ENCODE data around the gene TLK1. TPM values are rescaled to one million over a fixed set of nuclear protein-coding genes. Genes with fewer than 3 reads are reported as not detected.

TLK1 gene
- total RNA-seq, 2 experiments from 2014 or later = 29.7 to 150 TPM

DNA sequence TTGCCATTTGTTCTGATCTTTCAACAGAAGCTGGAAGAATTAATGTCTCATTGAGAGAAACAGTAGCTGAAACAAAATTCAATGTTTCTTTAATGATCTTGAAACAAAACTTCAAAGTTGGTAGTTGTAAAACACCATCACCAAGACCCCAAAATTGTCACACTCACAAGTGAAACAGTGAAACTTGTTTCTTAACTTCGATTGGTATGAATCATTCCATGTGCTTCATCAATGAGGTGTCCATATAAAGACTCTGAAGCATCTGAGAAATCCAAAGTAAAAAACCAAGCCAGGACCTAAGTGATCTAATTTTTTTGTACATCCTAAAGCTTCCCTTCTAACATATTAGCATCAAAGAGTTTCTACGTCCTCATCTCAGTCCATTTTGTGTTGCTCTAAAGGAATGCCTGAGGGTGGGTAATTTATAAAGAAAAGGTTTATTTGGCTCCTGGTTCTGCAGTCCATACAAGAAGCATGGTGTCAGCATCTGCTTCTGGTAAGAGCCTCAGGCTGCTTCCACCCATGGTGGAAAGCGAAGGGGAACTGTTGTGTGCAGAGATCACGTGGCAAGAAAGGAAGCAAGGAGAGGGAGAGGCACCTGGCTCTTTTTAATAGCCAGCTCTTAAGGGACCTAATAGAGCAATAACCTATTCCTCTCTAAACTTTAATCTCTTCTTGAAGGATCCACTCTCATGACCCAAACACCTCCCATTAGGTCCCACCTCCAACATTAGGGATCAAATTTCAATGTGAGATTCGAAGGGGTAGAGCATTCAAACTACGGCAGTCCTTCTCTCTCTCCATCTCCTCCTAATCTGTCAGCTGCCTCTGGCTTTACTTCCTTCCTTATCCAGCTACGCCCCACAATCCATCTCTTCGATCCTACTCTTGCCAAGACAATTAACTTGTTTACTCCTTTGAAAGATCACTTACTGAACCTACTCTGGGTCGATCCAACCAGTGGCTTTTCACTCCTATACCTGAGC is 20.7 kb upstream of the TLK1 start:
- POLR2A ChIA-PET = interaction anchor here (0.7 to 1.4 kb wide), 4 partner anchors 18 to 53 kb away, joined by 3 to 5 read pairs (median 3); no protein-coding TSS in a partner anchor

DNA sequence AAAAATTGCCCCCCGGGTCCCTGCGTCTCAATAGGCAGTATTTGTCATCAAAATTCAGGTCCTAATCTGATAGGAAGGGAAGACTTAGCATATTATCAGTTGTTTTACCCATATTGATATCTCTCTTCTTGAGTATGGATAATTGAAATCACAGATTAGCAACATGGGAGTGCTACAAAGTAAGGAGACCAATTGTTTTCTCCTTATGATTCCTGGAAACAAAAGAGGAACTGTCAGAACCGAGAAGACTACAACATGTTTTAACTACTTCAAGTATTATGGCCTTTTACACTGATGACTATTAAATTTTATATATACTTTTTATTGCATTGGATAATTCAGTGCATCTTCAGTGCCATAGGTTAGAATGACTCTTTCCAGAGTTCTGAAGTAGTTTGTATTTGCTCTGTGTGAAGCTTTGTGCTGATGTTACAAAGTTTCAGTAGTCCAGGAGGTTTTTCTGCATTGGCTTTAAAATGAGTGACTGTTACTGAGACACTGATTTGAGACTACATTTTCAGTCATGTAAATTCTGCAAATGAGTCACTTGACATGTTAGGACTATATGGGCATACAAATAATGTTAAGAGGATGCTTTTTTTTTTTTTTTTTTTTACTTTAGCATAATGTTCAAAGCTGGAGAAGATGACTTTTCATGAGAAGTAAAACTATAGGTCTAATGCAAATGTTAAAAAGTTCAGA is 19.7 kb upstream of the TLK1 start:
- no peaks in the 10 kb centered on the region for H3K36me3 ChIP-seq (ENCODE audit: insufficient read depth, low read length)
- H2AFZ ChIP-seq (ENCODE audit: low read length) = no peak overlapping the region
- H3K4me2 ChIP-seq (ENCODE audit: low read length) = no peak overlapping the region
- ChIA-PET POLR2A (interaction anchor here (0.7 to 1.4 kb wide), 4 partner anchors 17 to 52 kb away, joined by 3 to 5 read pairs (median 3); no protein-coding TSS in a partner anchor), CTCF (ENCODE audit: unreplicated experiment) (no interaction called here)
- H3K79me2 ChIP-seq (ENCODE audit: insufficient read depth, low read depth, low read length) = no peaks in the 10 kb centered on the region
- TF ChIP-seq, protein P1, sequence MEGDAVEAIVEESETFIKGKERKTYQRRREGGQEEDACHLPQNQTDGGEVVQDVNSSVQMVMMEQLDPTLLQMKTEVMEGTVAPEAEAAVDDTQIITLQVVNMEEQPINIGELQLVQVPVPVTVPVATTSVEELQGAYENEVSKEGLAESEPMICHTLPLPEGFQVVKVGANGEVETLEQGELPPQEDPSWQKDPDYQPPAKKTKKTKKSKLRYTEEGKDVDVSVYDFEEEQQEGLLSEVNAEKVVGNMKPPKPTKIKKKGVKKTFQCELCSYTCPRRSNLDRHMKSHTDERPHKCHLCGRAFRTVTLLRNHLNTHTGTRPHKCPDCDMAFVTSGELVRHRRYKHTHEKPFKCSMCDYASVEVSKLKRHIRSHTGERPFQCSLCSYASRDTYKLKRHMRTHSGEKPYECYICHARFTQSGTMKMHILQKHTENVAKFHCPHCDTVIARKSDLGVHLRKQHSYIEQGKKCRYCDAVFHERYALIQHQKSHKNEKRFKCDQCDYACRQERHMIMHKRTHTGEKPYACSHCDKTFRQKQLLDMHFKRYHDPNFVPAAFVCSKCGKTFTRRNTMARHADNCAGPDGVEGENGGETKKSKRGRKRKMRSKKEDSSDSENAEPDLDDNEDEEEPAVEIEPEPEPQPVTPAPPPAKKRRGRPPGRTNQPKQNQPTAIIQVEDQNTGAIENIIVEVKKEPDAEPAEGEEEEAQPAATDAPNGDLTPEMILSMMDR (conservative IDR thresholded peaks at IDR 0.05; ENCODE audit: low read length) = no peak
- no peak for TF ChIP-seq EZH2phosphoT487 (IDR thresholded peaks at IDR 0.05; ENCODE audit: borderline replicate concordance, low read depth, low read length)
- no peak overlapping the region for H3K27ac ChIP-seq (ENCODE audit: low read depth, low read length, poor library complexity, severe bottlenecking)
- H3K9me2 ChIP-seq (ENCODE audit: insufficient read depth, low read length) = no peaks in the 10 kb centered on the region
- no peak overlapping the region for H3K4me3 ChIP-seq (ENCODE audit: low read depth, low read length, poor library complexity, severe bottlenecking)
- BruUV-seq (replicated peaks) = no TSS peak
- no peak for DNase-seq (ENCODE audit: low spot score)
- no peaks in the 10 kb centered on the region for H4K20me1 ChIP-seq (ENCODE audit: insufficient read depth, low read length)
- intact Hi-C loops (cut with micrococcal nuclease; ENCODE audit: unreplicated experiment) = no loop called here
- no peaks in the 10 kb centered on the region for H3K4me1 ChIP-seq (ENCODE audit: insufficient read depth, low read length, poor library complexity, severe bottlenecking)
- H3K9me3 ChIP-seq (ENCODE audit: low read length) = no peaks in the 10 kb centered on the region

More for the DNA sequence above, 20.7 kb upstream of the TLK1 start:
- no peaks in the 10 kb centered on the region for H3K36me3 ChIP-seq (ENCODE audit: insufficient read depth, low read length)
- no peak overlapping the region for H3K4me3 ChIP-seq (ENCODE audit: low read depth, low read length, poor library complexity, severe bottlenecking)
- no peak overlapping the region for H2AFZ ChIP-seq (ENCODE audit: low read length)
- H3K79me2 ChIP-seq (ENCODE audit: insufficient read depth, low read depth, low read length) = no peaks in the 10 kb centered on the region
- no peak for DNase-seq (ENCODE audit: low spot score)
- no peaks in the 10 kb centered on the region for H3K9me2 ChIP-seq (ENCODE audit: insufficient read depth, low read length)
- no peak overlapping the region for H3K27ac ChIP-seq (ENCODE audit: low read depth, low read length, poor library complexity, severe bottlenecking)
- intact Hi-C loops (cut with micrococcal nuclease; ENCODE audit: unreplicated experiment) = no loop called here
- no peaks in the 10 kb centered on the region for H4K20me1 ChIP-seq (ENCODE audit: insufficient read depth, low read length)
- TF ChIP-seq, protein P1 (conservative IDR thresholded peaks at IDR 0.05; ENCODE audit: low read length) = no peak
- no peak for TF ChIP-seq EZH2phosphoT487 (IDR thresholded peaks at IDR 0.05; ENCODE audit: borderline replicate concordance, low read depth, low read length)
- H3K9me3 ChIP-seq (ENCODE audit: low read length) = no peaks in the 10 kb centered on the region
- no TSS peak for BruUV-seq (replicated peaks)
- CTCF ChIA-PET (ENCODE audit: unreplicated experiment) = no interaction called here
- no peaks in the 10 kb centered on the region for H3K4me1 ChIP-seq (ENCODE audit: insufficient read depth, low read length, poor library complexity, severe bottlenecking)
- no peak overlapping the region for H3K4me2 ChIP-seq (ENCODE audit: low read length)
